ENCODE results near the gene SDSL. TPM values are rescaled to one million over a fixed set of nuclear protein-coding genes. Genes with fewer than 3 reads are reported as not detected.

SDSL gene
- total RNA-seq, 1 donor from 2014 or later = 10.7 TPM

- intact Hi-C loops (cut with DNase I) = loop anchor here (10.0 kb wide), 1 partner anchor 445 kb away; no protein-coding TSS in a partner anchor
- no peak for ATAC-seq
- no peak overlapping the region for H3K4me3 ChIP-seq
- TF ChIP-seq, protein P1, sequence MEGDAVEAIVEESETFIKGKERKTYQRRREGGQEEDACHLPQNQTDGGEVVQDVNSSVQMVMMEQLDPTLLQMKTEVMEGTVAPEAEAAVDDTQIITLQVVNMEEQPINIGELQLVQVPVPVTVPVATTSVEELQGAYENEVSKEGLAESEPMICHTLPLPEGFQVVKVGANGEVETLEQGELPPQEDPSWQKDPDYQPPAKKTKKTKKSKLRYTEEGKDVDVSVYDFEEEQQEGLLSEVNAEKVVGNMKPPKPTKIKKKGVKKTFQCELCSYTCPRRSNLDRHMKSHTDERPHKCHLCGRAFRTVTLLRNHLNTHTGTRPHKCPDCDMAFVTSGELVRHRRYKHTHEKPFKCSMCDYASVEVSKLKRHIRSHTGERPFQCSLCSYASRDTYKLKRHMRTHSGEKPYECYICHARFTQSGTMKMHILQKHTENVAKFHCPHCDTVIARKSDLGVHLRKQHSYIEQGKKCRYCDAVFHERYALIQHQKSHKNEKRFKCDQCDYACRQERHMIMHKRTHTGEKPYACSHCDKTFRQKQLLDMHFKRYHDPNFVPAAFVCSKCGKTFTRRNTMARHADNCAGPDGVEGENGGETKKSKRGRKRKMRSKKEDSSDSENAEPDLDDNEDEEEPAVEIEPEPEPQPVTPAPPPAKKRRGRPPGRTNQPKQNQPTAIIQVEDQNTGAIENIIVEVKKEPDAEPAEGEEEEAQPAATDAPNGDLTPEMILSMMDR (IDR thresholded peaks at IDR 0.05) = no peak
- peaks cover 4% of the 10 kb centered on the region for H3K4me1 ChIP-seq
- peaks cover 100% of the 10 kb centered on the region for H3K27me3 ChIP-seq
- H3K36me3 ChIP-seq = no peaks in the 10 kb centered on the region
- DNase-seq = no peak
- no peaks in the 10 kb centered on the region for H3K9me3 ChIP-seq
- no peak overlapping the region for H3K27ac ChIP-seq
These were observed 48.0 kb downstream of the SDSL start for GRCh38 chr12:113469949-113470743.

DNA sequence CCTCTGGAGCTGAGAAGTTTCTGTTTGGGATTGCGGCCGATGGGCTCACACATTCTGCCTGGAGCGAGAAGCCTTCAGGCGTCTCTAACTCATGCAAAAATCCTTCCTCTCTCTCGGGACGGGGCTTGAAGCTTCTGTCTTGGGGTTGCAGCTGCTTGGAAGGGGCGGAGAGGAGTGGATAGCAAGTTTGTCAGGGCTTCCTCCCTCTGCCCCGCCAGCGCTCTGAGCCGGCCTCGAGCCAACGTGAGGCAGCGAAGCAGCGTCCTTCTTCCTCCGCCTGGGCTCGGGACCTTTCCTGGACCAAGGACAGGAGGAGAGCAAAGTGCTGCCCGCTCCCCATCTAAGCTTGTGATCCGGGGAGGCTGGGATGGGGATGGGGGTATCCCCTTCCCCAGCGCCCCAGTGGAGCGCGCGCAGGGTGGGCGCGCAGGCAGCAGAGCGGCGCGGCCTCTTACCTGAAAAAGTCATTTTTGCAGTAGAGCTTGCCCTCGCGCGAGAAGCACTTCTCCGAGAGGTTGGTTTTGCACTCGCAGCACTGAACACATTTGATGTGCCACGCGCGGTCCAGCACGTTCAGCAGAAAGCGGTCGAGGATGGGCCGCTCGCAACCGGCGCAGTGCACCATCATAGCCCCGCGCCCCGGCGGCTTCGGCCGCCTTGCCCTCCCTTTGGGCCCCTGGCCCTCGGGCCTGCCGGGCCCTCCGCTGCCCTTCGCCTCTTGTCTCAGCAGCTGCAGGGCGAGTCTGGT lies 48.9 kb downstream of the SDSL start:
- Histone ChIP-seq H3K27me3 (peaks cover 100% of the 10 kb centered on the region), H3K36me3 (no peaks in the 10 kb centered on the region), H3K4me3 (no peak overlapping the region), H3K4me1 (no peaks in the 10 kb centered on the region), H3K27ac (no peak overlapping the region), H3K9me3 (no peaks in the 10 kb centered on the region)
- intact Hi-C loops (cut with DNase I) = no loop called here
- ATAC-seq = no peak
- TF ChIP-seq, protein P1 (IDR thresholded peaks at IDR 0.05) = no peak
- no peak for DNase-seq

DNA sequence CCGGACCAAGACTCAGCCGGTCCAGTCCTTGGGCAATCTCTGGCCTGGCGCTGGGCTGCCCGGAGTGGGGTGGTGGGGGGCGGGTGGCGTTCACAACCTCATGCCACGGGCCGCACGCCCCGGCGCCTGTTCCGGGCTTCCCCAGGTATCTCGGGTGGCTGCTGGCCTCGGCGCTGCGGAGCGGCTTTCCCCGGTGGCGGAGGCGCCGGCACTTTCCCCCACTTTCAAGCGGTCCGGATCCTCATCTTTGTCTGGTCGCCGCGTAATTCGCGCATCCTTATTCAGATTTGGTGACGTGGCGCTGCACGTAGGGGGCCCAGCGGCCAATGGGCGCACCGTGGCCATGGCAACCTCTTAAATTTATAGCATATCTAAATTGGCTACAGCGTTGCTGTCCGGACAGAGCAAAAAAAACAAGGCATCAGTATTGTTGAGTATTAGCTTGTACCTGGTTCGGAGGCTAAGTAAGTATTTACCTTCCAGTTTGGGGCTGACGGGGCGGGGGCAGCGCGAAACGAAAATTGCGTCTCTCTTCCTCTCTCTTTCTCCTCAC lies 49.5 kb downstream of the SDSL start, which contains the start of gene LHX5:
LHX5 (minus strand) TSS at position 253 of the 553 bp plus-strand sequence. CDS start 373 bp downstream, outside the sequence.
- Histone ChIP-seq H3K9me3 (no peaks in the 10 kb centered on the region), H3K27me3 (peaks cover 100% of the 10 kb centered on the region), H3K27ac (no peak within 1 kb of the TSS), H3K4me3 (no peak within 1 kb of the TSS), H3K4me1 (no peaks in the 10 kb centered on the region), H3K36me3 (no peaks in the 10 kb centered on the region)
- intact Hi-C loops (cut with DNase I) = no loop called here
- DNase-seq = no peak
- no peak for ATAC-seq
- TF ChIP-seq, protein P1 (IDR thresholded peaks at IDR 0.05) = no peak

DNA sequence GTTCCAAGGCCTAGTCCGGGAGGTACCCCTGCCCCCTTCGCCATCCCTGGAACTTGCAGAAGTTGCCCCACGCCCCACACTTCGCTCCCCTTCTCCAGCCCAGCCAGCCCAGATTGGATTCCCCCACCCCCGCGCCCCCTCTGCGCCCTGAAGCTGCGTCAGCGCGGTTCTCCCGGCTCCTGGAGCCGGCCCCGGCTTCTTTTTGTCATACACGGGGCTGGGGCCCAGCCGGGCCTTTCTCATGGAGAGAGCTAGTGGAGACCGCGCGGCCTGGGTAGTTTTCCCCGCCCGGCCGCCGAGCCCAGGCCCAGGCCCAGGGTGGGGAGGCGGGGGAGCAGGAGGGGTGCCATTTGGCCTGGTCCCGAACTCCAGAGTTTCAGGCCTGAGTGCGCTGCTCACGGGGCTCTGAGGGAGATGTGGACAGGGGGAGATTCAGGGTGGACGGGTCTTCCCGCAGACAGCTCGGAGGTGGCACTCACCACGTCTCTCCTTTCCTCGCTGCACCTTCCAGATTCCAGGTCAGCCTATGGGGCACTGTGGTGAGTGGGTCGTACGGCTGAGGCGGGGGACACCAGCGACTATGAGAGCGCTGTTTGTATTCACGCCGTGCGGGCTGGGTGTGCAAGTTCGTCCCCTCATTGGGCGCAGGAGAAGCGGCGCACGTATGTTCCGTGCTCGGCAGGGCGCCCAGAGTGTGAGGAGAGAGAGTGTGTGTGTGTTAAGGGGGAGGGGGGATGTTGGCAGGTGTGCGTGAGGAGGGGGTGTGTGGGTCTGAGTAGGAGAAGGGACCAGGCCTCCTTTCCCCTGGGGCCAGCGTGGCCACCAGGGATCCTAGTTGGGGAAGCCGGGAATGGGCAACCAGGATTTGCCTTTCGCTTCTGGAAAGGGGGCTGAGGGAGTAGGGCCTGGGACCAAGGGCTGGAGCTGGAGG lies 50.3 kb downstream of the SDSL start:
- ATAC-seq (no peak), DNase-seq (no peak)
- no peaks in the 10 kb centered on the region for H3K9me3 ChIP-seq
- H3K4me3 ChIP-seq = no peak overlapping the region
- peaks cover 98% of the 10 kb centered on the region for H3K27me3 ChIP-seq
- H3K27ac ChIP-seq = no peak overlapping the region
- intact Hi-C loops (cut with DNase I) = no loop called here
- H3K36me3 ChIP-seq = no peaks in the 10 kb centered on the region
- TF ChIP-seq, protein P1 (IDR thresholded peaks at IDR 0.05) = no peak
- H3K4me1 ChIP-seq = no peaks in the 10 kb centered on the region

DNA sequence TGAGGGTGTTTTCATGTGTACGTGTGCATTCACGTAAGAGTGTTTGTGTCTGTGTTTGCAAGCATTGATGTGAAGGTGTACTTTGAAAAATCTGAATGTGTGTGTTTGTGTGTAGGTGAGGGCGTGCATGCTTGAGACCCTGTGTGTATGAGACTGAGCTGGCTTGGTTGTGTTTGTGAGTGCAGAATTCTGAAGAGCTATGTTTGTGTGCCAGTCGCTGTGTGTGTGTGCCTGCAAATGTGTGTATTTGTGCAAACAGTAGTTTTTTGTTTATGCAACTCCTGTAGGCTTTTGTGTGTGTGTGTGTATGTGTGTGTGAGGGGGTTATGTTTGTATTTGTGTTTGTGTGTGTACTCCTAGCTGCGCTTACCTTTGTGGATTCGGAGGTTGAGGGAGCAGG lies 51.2 kb downstream of the SDSL start:
- Histone ChIP-seq H3K4me3 (no peak overlapping the region), H3K27ac (no peak overlapping the region), H3K9me3 (no peaks in the 10 kb centered on the region), H3K4me1 (no peaks in the 10 kb centered on the region), H3K36me3 (no peaks in the 10 kb centered on the region), H3K27me3 (peaks cover 98% of the 10 kb centered on the region)
- ATAC-seq (no peak), DNase-seq (no peak)
- TF ChIP-seq, protein P1 (IDR thresholded peaks at IDR 0.05) = no peak
- intact Hi-C loops (cut with DNase I) = no loop called here

Measured in upper lobe of right lung (tissue), 1 donor.